Lung microvascular endothelial cell (primary cell): ENCODE measurements around the gene SYNPO. TPM values are rescaled to one million over a fixed set of nuclear protein-coding genes. Genes with fewer than 3 reads are reported as not detected.

Source experiments
- DNase-seq, 2 donors: peaks; one replicate each; pipeline versions ENCODE4 v3.0.0 to v3.0.0-alpha.2; 2010; ENCODE audit warnings: low read depth in 2 of 2
- total RNA-seq: library from RNA; depleted of rRNA; stranded (reverse); fragments of >200 nt; gene quantifications from 2 replicates; pipeline ENCODE4 v1.2.1, GENCODE V29; 2014

The SYNPO gene
- total RNA-seq, 1 donor from 2014 or later, result 10.7 TPM

DNA sequence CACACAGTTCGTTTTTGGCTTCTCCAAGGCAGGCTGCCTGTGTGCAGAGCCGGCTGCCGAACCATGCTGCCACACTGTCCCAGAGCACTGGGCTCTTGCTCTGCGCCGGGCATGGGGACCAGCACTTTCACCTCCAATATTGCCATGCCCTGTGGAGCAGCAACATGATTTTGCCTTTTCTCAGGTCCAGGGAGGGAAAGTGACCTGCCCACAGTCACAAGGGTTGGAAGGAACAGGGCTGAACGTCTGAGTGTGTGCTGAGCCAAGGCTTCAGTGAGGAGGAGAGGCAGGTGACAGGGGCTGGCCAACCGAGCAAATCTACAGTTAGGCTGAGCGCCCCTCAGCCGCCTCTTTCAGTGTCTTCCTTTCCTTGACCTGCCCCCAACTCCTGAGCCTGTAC is 34.0 kb upstream of the SYNPO start:
- no peak for DNase-seq

DNA sequence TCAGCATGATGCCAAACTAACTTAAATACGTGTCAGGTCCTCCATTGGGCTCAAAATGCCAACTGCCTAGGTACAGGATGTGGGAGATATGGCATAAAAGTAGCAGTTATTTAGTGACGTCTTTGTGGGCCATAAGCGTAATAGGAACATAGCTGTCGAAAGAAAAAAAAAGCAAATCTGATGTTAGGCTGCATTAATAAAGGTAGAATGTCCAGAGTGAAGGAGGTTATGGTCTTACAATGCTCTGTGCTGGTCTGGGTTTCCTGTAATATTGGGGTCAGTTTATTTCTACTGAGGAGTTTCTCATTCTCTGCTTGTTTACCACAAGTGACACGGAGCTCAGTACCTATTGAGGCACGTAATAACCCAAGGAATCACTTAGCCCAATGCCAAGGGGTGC is 33.4 kb upstream of the SYNPO start:
- no peak for DNase-seq

DNA sequence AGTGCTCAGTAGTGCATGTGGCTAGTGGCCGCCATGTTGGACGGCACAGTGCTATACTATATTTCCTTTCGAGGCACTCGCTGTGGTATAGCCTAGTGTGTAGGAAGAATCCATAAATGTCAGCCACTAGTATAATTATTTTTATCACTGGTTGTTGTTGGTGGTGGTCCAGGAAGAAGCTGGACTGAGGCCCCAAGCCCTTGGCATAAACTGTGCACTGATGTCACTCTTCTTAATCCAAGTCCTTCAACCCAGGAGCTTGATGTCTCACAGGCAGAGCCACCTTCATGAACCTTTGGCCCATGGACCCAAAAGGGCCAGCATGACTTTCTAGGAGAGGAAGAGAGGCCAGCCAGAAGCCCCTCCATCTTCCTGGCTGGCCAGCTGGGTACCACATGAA is 32.5 kb upstream of the SYNPO start:
- DNase-seq, result no peak

DNA sequence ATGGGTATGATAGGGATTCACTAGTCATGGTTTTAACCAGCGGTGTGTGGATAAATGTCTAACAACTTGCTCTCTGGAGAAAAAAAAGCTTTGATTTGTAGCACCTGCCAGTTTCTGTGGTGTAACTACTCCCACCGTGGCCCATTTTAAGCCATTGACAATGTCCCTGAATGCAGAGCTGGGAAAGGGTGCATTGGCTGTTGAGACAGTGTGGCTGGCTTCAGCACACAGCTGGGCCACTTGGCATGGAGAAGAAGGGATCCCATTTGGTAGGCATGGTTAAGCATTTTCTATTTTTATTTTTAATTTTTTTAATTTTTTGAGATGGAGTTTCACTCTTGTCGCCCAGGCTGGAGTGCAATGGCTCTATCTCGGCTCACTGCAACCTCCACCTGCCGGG is 31.5 kb upstream of the SYNPO start:
- DNase-seq, result no peak

DNA sequence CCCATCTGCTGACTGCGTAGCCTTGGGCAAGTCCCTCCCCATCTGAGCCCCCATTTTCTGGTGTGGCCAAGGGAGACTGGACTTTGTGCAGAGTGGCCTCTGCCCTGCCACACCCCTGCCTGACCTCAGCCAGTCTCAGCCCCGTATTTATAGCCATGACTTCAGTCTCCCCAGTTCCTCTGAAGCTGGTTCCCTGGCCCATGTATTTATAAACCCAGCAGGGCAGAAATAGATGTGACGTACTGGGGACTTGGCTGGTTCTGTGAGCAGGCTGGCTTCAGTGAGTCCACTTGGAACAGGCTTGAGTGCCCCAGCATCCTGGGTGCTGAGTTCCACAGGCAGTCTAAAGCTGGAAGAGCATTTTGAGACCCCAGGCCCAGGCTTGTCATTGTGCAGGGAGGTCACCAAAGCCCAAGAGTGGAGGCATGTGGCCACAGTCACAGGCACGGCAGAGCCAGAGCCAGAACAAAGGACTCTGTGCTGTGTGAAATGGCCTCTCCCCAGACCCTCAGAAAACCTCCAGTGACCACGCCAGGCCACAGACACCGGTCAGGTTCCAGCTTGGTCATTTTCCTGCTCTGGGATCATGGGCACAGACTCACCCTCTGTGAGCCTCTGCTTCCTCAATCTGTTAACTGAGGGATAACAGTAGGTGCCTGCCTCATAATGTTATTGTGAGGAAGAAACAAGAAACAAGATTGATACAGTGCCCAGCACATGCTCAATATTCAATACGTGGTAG is 30.4 kb upstream of the SYNPO start:
- DNase-seq, result no peak

DNA sequence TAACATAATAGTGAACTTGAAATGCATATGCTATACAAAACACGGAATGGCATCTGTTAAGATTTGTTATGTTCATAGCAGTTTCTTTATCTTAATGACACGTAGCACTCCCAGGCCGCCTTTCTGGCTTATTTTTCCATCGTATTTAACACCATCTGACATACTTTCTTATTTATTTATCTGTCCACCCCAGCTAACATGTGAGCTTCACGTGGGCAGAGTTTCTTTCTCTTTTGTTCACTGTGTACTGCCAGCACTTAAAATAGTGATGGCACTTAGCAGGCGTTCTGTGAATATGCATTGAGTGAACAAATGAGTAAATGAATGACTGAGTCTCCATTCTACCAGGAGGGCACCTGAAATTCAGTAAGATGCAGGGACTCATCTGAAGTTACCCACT is 29.4 kb upstream of the SYNPO start:
- DNase-seq, result no peak

DNA sequence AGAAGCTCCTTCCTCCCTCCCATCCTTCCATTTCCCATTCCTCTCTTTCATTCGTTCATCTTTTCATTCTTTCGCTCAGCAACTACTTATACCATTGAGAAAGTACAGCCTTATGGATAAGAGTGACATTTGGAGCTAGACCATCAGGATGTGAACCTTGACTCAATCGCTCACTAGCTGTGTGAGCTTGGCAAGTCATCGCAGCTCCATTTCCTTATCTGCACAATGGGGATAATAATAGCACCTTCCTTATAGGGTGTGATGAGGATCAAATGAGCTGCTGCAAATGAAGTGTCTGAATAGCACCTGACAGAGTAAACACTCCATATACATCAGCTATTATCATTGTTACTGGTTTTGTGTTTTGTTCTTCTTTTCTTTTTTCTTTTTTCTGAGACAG is 28.1 kb upstream of the SYNPO start:
- DNase-seq, result peak; percentile 89 to 92

DNA sequence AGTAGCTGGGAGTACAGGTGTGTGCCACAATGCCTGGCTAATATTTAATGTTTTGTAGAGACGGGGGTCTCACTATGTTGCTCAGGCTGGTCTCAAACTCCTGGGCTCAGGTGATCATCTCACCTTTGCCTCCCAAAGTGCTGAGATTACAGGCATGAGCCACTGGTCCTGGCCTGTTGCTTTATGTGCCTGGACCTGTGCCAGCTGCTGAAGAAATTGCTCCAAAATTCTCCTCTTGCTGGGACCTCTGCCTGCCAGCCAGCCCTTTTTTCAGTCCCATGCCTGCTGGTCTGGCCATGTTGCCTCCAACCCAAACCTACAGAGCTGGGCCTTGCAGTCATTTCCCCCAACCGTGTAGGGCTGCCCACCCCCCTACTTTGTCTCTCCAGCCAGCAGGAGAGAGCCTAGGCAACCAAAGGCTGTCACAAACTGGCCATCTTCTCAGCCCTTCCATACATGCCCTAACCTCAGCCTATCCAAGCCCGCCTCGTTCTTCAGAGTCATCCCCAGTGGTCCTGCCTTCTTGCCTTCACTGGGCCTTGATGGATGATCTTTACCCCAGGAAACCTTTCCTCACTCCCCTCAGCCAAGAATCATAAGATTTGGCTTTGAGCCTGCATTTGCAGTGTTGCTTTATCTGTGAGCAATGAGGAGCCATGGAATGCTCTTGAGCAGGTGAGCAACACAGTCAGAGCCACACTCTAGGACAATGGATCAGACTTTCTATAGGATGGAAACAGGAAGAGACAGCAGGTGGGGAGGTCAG is 27.4 kb upstream of the SYNPO start:
- no peak for DNase-seq

DNA sequence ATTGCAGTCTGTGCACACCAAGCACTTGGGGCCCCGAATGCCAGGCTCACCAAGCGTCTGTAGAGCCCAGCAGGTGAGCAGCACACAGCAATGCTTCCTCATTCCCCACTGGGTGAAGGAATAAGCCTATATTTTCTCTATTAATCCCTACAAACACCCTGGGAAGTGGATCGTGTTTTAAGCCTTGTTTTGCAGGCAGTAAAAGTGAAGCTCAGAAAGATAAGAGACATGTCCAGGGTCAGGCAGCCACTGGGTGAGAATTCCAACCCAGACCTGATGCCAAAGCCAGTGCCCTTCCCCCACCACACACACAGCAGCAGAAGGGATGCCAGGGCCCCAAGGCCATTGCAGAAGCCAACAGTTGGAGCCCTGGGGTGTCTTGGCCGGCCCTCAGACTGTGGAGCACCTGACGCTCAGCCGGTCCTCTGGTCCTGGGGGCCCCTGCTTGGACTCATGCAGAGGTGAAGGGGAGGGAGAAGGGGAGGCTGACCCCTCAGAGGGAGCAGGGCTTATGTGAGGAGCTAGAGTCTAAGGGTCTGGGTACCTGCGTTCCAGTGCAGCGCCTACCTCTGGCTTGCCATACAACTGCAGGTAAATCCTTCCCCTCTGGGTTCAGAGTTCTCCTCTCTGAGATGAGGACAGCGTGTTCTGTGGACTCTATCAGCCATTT is 26.3 kb upstream of the SYNPO start:
- no peak for DNase-seq

DNA sequence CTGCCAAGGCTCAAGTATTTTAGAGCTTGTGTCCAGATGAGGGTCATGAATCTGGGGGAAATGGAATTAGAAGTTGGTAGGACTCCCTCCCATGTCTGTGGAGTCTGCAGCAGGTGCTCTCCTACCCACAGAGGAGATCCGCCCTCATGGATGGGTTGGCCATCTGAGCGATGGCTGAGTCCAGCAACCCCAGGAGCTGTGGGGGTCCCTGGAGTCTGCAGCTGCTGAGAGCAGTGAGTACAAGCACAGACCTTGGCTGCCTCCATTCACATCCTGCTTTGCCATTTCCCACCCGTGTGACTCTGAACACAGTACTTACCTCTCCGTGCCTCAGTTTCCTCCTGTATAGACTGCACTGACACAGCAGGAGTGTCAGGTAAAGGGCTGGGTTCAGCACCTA is 25.8 kb upstream of the SYNPO start:
- DNase-seq, result no peak

DNA sequence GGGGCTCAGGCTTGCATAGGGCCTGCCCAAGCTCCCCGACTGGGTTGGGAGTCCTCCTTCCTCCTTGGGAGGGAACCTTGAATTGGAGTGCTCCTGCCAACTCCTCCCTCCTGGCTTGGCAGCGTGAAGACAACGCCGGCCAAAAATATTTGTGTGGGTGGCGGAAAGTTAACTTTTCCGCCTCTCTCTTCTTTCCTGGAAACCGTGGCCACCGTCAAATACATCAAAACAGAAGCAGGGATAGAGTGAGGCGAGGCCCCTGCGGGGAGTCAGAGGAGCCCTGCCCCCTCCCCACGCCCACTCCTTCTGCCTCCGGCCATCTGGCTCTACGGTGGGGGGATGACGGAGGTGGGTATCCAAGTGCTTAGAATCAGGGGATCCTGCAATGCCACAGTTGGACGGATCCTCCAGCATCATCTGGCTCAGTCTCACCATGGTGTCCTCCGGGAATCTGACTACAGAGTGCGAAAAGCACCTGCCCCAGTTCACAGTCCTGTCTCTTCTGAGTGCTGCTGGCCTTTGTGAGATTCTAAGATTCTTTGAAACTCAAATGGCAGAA is 25.2 kb upstream of the SYNPO start:
- DNase-seq, result peak; percentile 68 to 91

DNA sequence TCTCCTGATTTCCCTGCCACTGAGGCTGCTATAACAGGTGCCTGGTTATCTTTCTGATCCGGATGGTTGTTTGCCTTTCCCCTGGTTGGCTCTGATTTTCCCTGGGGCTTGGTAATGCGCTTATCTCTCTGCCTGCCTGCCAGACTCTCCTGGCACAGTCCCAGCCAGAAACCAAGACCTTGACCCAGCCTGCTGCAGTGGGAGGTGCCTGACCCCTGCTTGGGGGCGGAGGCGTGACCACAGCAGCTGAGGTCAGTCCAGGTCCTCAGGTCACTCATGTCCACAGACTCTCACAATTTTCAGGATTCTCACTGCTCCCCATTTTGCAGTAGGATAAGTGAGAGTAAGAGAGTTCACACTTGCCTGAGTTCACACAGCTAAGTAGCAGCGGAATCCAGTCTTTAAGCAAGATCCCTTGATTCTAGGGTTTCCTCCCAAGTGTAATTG is 24.4 kb upstream of the SYNPO start:
- peak; percentile 35 to 90 for DNase-seq

DNA sequence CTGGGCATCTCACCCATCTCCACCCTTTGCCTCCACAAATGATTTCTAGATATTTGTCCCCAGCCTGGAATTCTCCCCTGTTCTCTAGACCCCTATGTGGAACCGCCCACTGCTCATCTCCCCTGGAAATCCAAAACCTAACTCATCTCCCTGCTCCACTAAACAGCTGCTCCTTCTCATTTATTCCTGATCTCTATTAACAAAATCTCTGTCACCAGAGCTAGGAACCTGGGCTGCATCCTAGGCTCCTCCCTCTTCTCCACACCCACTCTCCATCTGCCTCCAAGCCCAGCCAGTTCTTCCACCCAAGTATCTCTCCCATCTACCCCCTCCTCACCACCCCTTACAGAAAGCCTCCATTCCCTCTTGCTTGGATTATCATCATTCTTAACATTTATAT is 24.0 kb upstream of the SYNPO start:
- no peak for DNase-seq

DNA sequence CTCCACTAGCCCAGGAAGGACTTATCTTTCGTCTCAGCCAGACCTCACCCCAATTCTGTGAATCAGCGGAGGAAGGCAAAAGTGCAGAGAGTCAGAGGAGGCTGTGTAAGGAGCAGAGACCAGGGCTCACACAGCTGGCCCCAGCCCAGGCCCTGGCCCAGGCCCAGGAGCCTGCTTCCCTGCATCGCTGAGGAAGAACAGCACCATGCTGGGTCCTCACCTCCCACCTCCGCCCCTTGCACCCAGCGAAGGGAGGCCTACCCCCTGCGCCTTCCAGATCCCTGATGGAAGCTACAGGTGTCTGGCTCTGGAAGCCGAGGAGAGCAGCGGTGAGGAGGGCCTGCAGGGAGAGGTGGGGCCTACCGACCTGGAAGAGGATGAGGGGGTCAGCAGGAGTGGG is 22.3 kb upstream of the SYNPO start:
- no peak for DNase-seq

DNA sequence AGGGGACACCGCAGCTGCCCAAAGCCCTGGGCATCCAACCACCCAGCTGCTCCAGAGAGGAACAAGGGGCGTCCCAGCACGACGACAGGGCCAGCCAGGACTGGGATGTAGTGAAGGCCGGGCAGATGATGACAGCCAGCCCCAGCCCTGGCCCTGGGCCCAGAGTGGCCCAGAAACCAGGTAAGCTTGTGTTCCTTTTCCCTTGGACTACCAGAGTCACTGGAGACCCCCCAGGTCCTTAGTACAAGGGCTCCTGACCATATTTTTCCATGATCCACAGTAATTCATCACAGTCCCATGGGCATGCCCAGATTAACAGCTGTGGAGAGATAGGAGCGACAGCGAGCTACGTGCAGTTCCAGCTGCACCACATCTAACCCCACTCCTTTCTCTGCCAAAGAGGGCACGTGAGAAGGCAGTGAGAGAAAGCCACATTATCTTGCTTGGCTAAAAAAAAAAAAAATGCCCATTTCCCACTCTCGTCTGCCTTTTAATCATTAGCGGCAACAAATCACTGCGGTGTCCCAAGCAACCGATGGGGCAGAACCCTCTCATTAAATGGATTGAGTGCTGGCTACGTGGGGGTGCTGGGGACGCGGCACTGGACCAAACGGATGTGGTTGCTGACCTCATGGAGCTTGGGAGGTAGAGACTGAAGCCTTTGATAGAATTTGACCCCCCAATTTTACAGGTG is 21.7 kb upstream of the SYNPO start:
- peak; percentile 49 to 96 for DNase-seq

DNA sequence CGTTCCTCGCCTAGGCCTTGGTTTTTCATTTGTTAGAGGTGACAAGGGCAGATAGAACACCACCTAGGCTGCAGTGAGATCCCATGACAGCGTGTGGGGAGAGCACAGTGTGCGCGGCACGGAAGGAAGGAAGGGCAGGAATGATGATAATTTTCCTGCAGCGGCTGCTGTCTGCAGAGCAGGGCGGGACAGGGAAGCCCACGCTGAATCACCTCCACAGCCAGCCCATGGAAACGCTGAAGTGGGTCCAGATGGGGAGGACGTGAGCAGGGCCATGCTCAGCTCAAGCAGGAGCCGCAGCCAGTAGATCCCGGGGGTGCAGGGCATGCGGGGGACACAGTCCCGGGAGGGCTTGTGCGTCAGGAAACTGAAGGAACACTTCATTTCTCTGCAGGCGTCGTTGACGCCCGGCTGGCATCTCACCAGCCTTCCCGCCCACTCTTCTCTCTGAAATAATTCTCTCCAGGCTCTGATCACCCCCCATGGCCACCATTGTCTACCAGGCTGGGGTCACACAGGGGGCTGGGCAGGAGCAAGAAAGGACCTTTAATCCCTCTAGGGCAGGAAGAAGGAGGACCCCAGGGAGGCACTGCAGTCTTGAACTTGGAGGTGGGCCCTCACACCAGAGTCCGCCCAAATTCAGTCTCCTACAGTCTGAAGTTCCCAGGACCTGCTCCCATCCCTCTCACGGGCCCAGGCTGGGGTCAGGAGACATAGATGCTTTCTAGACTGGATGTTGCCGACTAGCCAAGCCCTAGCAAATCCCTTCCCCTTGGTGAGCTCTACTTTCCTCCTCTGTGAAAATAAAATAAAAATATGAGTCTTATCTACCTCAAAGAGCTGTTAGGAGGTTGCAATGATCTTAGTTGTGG is 20.9 kb upstream of the SYNPO start:
- peak; percentile 83 to 97 for DNase-seq

DNA sequence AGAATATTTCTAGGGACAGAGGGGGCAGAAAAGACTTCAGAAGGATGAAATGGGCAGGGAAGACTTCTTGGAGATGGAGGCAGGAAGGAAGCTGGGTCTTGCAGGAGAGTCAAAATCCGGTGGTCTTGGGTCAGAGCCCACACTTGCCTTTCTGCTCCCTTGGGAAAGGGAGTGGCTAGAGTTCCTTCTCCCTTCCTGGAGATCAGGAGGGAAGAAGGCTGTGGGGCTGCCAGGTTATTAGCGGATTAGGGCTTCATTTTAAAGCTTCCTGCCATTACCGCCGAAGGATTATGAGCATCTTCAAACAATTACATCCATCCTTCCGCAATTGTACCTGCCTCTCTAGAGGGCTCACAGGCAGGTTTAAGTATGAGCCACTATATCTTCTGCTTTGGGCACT is 19.2 kb upstream of the SYNPO start:
- DNase-seq, result no peak

DNA sequence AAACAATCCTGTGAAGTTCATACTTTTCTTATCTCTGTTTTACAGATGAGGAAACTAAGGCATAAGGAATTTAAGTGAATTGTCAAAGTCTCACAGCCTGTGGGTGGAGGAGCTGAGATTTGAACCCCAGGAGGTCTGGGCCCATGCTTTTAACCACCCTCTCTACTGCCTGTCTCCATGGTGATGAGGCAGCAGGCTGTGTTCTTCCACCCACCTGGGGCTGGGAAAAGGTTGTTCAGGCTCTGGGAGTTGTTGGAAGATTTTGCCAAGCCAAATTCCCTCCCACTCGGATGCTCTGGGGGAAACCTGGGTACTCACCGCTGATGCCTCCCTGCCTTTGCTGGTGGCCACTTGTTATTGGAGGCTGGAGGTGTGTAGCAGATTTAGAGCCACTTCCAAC is 18.3 kb upstream of the SYNPO start:
- no peak for DNase-seq

DNA sequence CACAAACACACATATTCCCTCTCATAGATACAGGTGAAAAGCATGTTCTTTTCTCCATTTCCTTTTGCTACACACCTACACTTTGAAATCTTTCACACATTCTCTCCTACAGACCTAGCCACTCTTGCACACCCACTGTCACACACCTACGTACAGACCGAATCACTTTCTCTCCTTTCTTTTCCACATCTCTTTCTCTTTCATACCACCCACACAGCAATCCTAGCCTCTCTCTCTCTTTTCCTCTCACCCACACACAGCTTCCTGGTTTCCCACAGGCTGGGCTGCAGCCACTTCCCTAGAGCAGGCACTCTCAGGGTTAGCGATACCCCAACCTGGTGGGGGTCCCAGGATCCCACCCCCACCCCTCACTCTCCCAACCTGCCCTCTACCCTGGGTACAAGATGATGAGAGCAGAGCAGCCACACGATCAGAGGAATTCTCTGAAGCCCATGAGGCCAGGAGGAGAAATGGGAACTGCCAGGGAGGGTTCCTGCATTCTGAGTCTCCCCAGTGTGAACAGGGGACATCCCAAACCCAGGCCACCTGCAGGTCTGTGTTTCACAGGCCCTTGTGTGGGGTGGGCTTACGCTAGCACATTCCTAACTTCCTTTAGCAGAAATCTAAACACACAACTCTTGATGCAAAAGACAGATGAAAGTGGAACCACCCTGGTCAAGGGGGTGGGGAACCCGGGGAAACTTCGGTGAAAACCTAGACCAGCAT is 17.1 kb upstream of the SYNPO start:
- no peak for DNase-seq

DNA sequence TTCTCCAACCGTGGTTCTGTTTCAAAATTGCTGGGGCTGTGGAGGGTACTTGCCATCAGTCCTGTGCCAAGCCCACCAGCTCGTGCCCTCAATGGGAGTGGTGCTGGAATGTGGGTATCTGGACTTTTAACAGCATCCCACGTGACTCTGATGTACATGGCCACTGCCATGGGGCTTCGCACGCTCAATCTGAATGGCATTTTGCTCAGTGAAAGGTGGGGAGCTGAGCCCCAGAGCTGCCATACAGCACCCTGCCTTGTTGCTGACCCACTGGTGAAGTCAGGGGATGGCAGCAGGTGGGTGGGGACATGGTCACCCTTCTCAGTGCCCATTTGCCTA is 16.6 kb upstream of the SYNPO start:
- DNase-seq, result no peak
